Measurements from ENCODE around the gene PRKG1. TPM values are rescaled to one million over a fixed set of nuclear protein-coding genes. Genes with fewer than 3 reads are reported as not detected.

PRKG1 gene
- total RNA-seq, 2 donors from 2014 or later, result 1.3 to 2.7 TPM

DNA sequence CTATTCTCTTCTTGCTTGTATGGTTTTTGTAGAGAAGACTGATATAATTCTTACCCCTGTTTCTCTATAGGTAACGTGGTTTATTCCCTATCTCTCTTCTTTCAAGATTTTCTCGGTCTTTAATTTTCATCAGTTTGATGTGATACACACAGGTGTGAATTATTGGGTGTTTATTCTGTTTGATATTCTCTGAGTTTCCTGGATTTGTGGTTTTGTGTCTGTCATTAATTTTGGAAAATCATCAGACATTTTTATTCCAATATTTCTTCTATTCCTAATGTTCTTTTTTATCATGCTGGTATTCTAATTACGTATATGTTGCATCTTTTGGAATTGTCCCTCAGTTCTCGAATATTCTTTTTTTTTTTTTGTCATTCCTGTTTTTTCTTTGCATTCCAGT, 850.1 kb downstream of the PRKG1 start:
- H3K9me3 Mint-ChIP-seq, result no peaks in the 10 kb centered on the region
- Histone ChIP-seq H3K9me3 (ENCODE audit: control insufficient read depth, low read length) (no peaks in the 10 kb centered on the region), H3K9ac (ENCODE audit: extremely low read depth, low read length, poor library complexity, severe bottlenecking) (no peak overlapping the region), H3K4me1 (ENCODE audit: control insufficient read depth, insufficient read depth, low read length) (peaks cover 6% of the 10 kb centered on the region), H3K27ac (ENCODE audit: low read depth, low read length) (no peak overlapping the region), H3K27me3 (ENCODE audit: control insufficient read depth, insufficient read depth, low read length, poor library complexity, severe bottlenecking) (no peaks in the 10 kb centered on the region), H3K36me3 (ENCODE audit: control insufficient read depth, insufficient read depth, low read length) (no peaks in the 10 kb centered on the region), H3K4me3 (ENCODE audit: low read length) (no peak overlapping the region)
- no peak for DNase-seq
- 96 to 100% methylated on average over 1 to 4 of the region's 4 CpGs for WGBS, 2 experiments (ENCODE audit: insufficient coverage in 1 of 2, insufficient read length in 1 of 2)
- no peak overlapping the region for H3K4me3 Mint-ChIP-seq
- H3K27me3 Mint-ChIP-seq (ENCODE audit: insufficient read depth), result no peaks in the 10 kb centered on the region
- peaks cover 9% of the 10 kb centered on the region for H3K4me1 Mint-ChIP-seq
- H3K27ac Mint-ChIP-seq, result no peak overlapping the region
- TF ChIP-seq, protein P1, sequence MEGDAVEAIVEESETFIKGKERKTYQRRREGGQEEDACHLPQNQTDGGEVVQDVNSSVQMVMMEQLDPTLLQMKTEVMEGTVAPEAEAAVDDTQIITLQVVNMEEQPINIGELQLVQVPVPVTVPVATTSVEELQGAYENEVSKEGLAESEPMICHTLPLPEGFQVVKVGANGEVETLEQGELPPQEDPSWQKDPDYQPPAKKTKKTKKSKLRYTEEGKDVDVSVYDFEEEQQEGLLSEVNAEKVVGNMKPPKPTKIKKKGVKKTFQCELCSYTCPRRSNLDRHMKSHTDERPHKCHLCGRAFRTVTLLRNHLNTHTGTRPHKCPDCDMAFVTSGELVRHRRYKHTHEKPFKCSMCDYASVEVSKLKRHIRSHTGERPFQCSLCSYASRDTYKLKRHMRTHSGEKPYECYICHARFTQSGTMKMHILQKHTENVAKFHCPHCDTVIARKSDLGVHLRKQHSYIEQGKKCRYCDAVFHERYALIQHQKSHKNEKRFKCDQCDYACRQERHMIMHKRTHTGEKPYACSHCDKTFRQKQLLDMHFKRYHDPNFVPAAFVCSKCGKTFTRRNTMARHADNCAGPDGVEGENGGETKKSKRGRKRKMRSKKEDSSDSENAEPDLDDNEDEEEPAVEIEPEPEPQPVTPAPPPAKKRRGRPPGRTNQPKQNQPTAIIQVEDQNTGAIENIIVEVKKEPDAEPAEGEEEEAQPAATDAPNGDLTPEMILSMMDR (conservative IDR thresholded peaks at IDR 0.05), result no peak
- H3K36me3 Mint-ChIP-seq (ENCODE audit: low read depth), result no peaks in the 10 kb centered on the region

DNA sequence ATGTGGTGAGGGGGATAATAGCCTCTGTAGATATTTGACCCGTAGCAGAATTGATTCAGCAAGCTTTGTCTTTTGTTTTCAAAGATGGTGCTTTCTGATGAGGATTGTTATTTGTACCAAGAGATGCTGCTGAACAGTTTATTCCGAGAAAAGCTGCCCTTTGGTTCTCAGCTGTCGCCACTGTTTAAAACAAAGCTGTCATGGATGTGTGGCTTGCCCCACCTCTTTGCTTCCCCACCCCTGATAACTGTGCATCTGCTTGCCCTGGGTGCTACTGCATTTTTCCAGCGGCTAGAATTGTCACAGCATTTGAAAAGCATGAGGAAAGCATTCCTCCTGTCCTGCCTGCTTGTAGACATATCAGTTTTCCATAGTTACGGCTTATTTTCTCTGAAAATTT, 852.0 kb downstream of the PRKG1 start:
- H3K4me1 ChIP-seq (ENCODE audit: control insufficient read depth, insufficient read depth, low read length), result no peaks in the 10 kb centered on the region
- H3K36me3 ChIP-seq (ENCODE audit: control insufficient read depth, insufficient read depth, low read length), result no peaks in the 10 kb centered on the region
- Mint-ChIP-seq H3K4me3 (no peak overlapping the region), H3K27ac (no peak overlapping the region), H3K27me3 (ENCODE audit: insufficient read depth) (no peaks in the 10 kb centered on the region), H3K4me1 (no peaks in the 10 kb centered on the region), H3K9me3 (no peaks in the 10 kb centered on the region), H3K36me3 (ENCODE audit: low read depth) (no peaks in the 10 kb centered on the region)
- no peak for DNase-seq
- H3K27ac ChIP-seq (ENCODE audit: low read depth, low read length), result no peak overlapping the region
- TF ChIP-seq, protein P1 (conservative IDR thresholded peaks at IDR 0.05), result no peak
- no peak overlapping the region for H3K9ac ChIP-seq (ENCODE audit: extremely low read depth, low read length, poor library complexity, severe bottlenecking)
- no peaks in the 10 kb centered on the region for H3K27me3 ChIP-seq (ENCODE audit: control insufficient read depth, insufficient read depth, low read length, poor library complexity, severe bottlenecking)
- 89 to 96% methylated on average over 4 to 5 of the region's 5 CpGs for WGBS, 2 experiments (ENCODE audit: insufficient coverage in 1 of 2, insufficient read length in 1 of 2)
- no peak overlapping the region for H3K4me3 ChIP-seq (ENCODE audit: low read length)
- no peaks in the 10 kb centered on the region for H3K9me3 ChIP-seq (ENCODE audit: control insufficient read depth, low read length)

DNA sequence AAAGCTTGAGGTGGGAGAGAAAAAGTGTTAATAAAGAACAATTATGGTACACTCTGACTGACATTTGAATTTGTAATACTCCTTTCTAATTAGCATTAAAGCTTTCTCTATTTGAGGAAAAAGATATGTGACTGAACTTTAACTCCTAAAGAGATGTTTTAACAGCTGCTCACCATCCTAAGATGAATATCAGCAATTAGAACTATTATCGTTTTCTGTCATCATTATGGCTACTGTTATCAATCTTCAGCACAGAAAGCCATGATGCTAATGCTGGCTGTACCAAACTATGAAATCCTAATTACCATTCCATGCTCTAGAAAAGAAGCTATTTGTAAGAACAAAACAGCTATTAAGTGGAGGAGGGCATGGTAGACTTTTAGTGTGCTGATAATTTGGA, 853.9 kb downstream of the PRKG1 start:
- no peak for DNase-seq
- Mint-ChIP-seq H3K27ac (no peak overlapping the region), H3K4me3 (no peak overlapping the region), H3K9me3 (no peaks in the 10 kb centered on the region), H3K27me3 (ENCODE audit: insufficient read depth) (no peaks in the 10 kb centered on the region), H3K36me3 (ENCODE audit: low read depth) (no peaks in the 10 kb centered on the region), H3K4me1 (no peaks in the 10 kb centered on the region)
- Histone ChIP-seq H3K4me1 (ENCODE audit: control insufficient read depth, insufficient read depth, low read length) (no peaks in the 10 kb centered on the region), H3K27ac (ENCODE audit: low read depth, low read length) (no peak overlapping the region), H3K9me3 (ENCODE audit: control insufficient read depth, low read length) (no peaks in the 10 kb centered on the region), H3K36me3 (ENCODE audit: control insufficient read depth, insufficient read depth, low read length) (no peaks in the 10 kb centered on the region), H3K4me3 (ENCODE audit: low read length) (no peak overlapping the region), H3K27me3 (ENCODE audit: control insufficient read depth, insufficient read depth, low read length, poor library complexity, severe bottlenecking) (no peaks in the 10 kb centered on the region), H3K9ac (ENCODE audit: extremely low read depth, low read length, poor library complexity, severe bottlenecking) (no peak overlapping the region)
- TF ChIP-seq, protein P1 (conservative IDR thresholded peaks at IDR 0.05), result no peak
- WGBS, 2 experiments (ENCODE audit: insufficient coverage in 1 of 2, insufficient read length in 1 of 2), result 88 to 93% methylated on average over 1 of the region's 1 CpG
